ENCODE results near the gene DST.

DST gene

GRCh38 chr6:56435754-56436153 is 206.9 kb downstream of the DST start:
- DNase-seq (ENCODE audit: low read depth in 2 of 2): no peak

GRCh38 chr6:56435326-56435725 is 207.4 kb downstream of the DST start:
- DNase-seq (ENCODE audit: low read depth in 2 of 2): no peak

- DNase-seq (ENCODE audit: low read depth in 2 of 2): no peak
Measured at GRCh38 chr6:56434606-56435005, 208.1 kb downstream of the DST start.

GRCh38 chr6:56433119-56433518 is 209.6 kb downstream of the DST start:
- no peak for DNase-seq (ENCODE audit: low read depth in 2 of 2)

- no peak for DNase-seq (ENCODE audit: low read depth in 2 of 2)
Measured at GRCh38 chr6:56432194-56432593, 210.5 kb downstream of the DST start.

- no peak for DNase-seq (ENCODE audit: low read depth in 2 of 2)
Measured at GRCh38 chr6:56430629-56431600, 211.8 kb downstream of the DST start.

- no peak for DNase-seq (ENCODE audit: low read depth in 2 of 2)
Measured at GRCh38 chr6:56424542-56425083, 218.1 kb downstream of the DST start.

GRCh38 chr6:56424064-56424463 is 218.6 kb downstream of the DST start:
- no peak for DNase-seq (ENCODE audit: low read depth in 2 of 2)

- no peak for DNase-seq (ENCODE audit: low read depth in 2 of 2)
Measured at GRCh38 chr6:56420296-56420695, 222.4 kb downstream of the DST start.

- no peak for DNase-seq (ENCODE audit: low read depth in 2 of 2)
Measured at GRCh38 chr6:56419191-56419590, 223.5 kb downstream of the DST start.

- no peak for DNase-seq (ENCODE audit: low read depth in 2 of 2)
Measured at GRCh38 chr6:56417823-56418222, 224.9 kb downstream of the DST start.

- no peak for DNase-seq (ENCODE audit: low read depth in 2 of 2)
Measured at GRCh38 chr6:56416247-56416646, 226.4 kb downstream of the DST start.

GRCh38 chr6:56408976-56409375 is 233.7 kb downstream of the DST start:
- DNase-seq (ENCODE audit: low read depth in 2 of 2): no peak

Measured in stimulated activated CD8-positive, alpha-beta memory T cell treated with anti-CD3 and anti-CD28 coated beads, Interleukin-2, amount 100 ng/mL, for 48 hours (primary cell).